OCI-LY7 (cell line): ENCODE results near the gene ARPC4. TPM values are rescaled to one million over a fixed set of nuclear protein-coding genes. Genes with fewer than 3 reads are reported as not detected.

ENCODE experiments used
- BruUV-seq: library from RNA; stranded (reverse); fragments of 400-500 nt; replicated peaks from 2 replicates; lab custom pipeline; 2021; lab: Mats Ljungman, UMichigan
- CTCF ChIA-PET: fragments of 300-600 bp; sonication (Branson Sonifier 250); formaldehyde crosslinking; loops from one replicate; lab custom pipeline; 2022; ENCODE audit warnings: antibody characterized with exemption; ENCODE audit not compliant: unreplicated experiment; lab: Charles Lee
- POLR2A ChIA-PET: fragments of 300-600 bp; sonication (Branson Sonifier 250); formaldehyde crosslinking; loops from one replicate; lab custom pipeline; 2022; ENCODE audit warnings: antibody characterized with exemption; lab: Charles Lee
- DNase-seq: peaks from one replicate; pipeline ENCODE4 v3.0.0-alpha.2; 2015; ENCODE audit warnings: low spot score
- H2AFZ ChIP-seq: fragments of 200-600 bp; sonication (generic), shearing (Covaris generic); 2 replicates; pipeline ENCODE4 v1.6.1; 2014; ENCODE audit warnings: mild to moderate bottlenecking, antibody characterized with exemption, low read length, moderate library complexity
- H3K27ac ChIP-seq: fragments of 200-600 bp; sonication (generic); 2 replicates; pipeline ENCODE4 v1.5.1; 2014; ENCODE audit warnings: mixed run types, low read depth, mild to moderate bottlenecking, moderate library complexity, low read length, inconsistent platforms; ENCODE audit not compliant: poor library complexity, severe bottlenecking
- H3K36me3 ChIP-seq: fragments of 200-600 bp; sonication (generic); 2 replicates; pipeline ENCODE4 v1.6.1; 2014; ENCODE audit warnings: mild to moderate bottlenecking, antibody characterized with exemption, low read length, moderate library complexity, mixed read lengths; ENCODE audit not compliant: insufficient read depth
- H3K4me1 ChIP-seq: fragments of 200-600 bp; sonication (generic); 2 replicates; pipeline ENCODE4 v1.5.1; 2014; ENCODE audit warnings: mild to moderate bottlenecking, low read length; ENCODE audit not compliant: insufficient read depth, poor library complexity, severe bottlenecking
- H3K4me2 ChIP-seq: fragments of 200-600 bp; sonication (generic); 2 replicates; pipeline ENCODE4 v1.6.1; 2014; ENCODE audit warnings: mild to moderate bottlenecking, low read length
- H3K4me3 ChIP-seq: fragments of 200-600 bp; sonication (generic); 2 replicates; pipeline ENCODE4 v1.5.1; 2014; ENCODE audit warnings: mild to moderate bottlenecking, low read depth, low read length; ENCODE audit not compliant: poor library complexity, severe bottlenecking
- H3K79me2 ChIP-seq: fragments of 200-600 bp; sonication (generic); 2 replicates; pipeline ENCODE4 v1.6.1; 2016; ENCODE audit warnings: low read depth, mild to moderate bottlenecking, low read length, moderate library complexity, mixed read lengths; ENCODE audit not compliant: insufficient read depth
- H3K9me2 ChIP-seq: fragments of 200-600 bp; sonication (generic); 2 replicates; pipeline ENCODE4 v1.6.1; 2016; ENCODE audit warnings: mild to moderate bottlenecking, low read length, mixed read lengths; ENCODE audit not compliant: insufficient read depth
- H3K9me3 ChIP-seq: fragments of 200-600 bp; sonication (generic); 2 replicates; pipeline ENCODE4 v1.6.1; 2014; ENCODE audit warnings: mild to moderate bottlenecking, mixed run types, low read length, mixed read lengths
- H4K20me1 ChIP-seq: fragments of 200-600 bp; sonication (generic); 2 replicates; pipeline ENCODE4 v1.6.1; 2014; ENCODE audit warnings: mild to moderate bottlenecking, antibody characterized with exemption, low read length, moderate library complexity, mixed read lengths; ENCODE audit not compliant: insufficient read depth
- CTCF ChIP-seq: fragments of 200-600 bp; sonication (generic); conservative IDR thresholded peaks from 2 replicates; pipeline ENCODE4 v1.5.1; 2014; ENCODE audit warnings: mild to moderate bottlenecking, antibody characterized with exemption, low read length, moderate library complexity, mixed read lengths
- EZH2phosphoT487 ChIP-seq: fragments of 200-600 bp; sonication (generic); IDR thresholded peaks from 2 replicates; pipeline ENCODE4 v1.6.1; 2018; ENCODE audit warnings: low read depth, borderline replicate concordance, mild to moderate bottlenecking, mixed run types, antibody characterized with exemption, low read length, moderate library complexity, mixed read lengths
- intact Hi-C: fragments of 100-400 bp; cut with micrococcal nuclease; formaldehyde crosslinking; loops from one replicate; pipeline ENCODE4 v1.10.0; 2022; ENCODE audit not compliant: unreplicated experiment
- total RNA-seq, 2 experiments: library from RNA; depleted of rRNA in 1 of 2; stranded (reverse); fragments of >200 nt in 1 of 2; shearing (Covaris generic) in 1 of 2; gene quantifications; 2 replicates each; pipeline ENCODE4 v1.2.3, GENCODE V29; 2014 to 2022

ARPC4 gene
- total RNA-seq, 2 experiments from 2014 or later = 99.5 to 118 TPM

GRCh38 chr3:9837701-9838582, 45.1 kb downstream of the ARPC4 start:
- intact Hi-C loops = no loop called here
- no peak for DNase-seq
- Histone ChIP-seq H3K27ac (no peak overlapping the region), H3K4me3 (no peak overlapping the region), H3K9me3 (no peaks in the 10 kb centered on the region), H3K79me2 (no peaks in the 10 kb centered on the region; the same call in 1 of the 2 replicates), H3K9me2 (no peaks in the 10 kb centered on the region), H3K4me2 (no peak overlapping the region), H3K4me1 (peaks cover 8% of the 10 kb centered on the region), H2AFZ (no peak overlapping the region), H3K36me3 (peaks cover 81% of the 10 kb centered on the region), H4K20me1 (no peaks in the 10 kb centered on the region)
- no TSS peak for BruUV-seq
- TF ChIP-seq EZH2phosphoT487 = no peak
- TF ChIP-seq CTCF = no peak
- ChIA-PET CTCF (no interaction called here), POLR2A (no interaction called here)

- no peaks in the 10 kb centered on the region for H4K20me1 ChIP-seq
- H2AFZ ChIP-seq = no peak overlapping the region
- H3K4me3 ChIP-seq = no peak overlapping the region
- no peak for DNase-seq
- peaks cover 11% of the 10 kb centered on the region for H3K4me1 ChIP-seq
- H3K4me2 ChIP-seq = no peak overlapping the region
- ChIA-PET POLR2A (interaction anchor here (0.6 kb wide), 2 partner anchors 246 to 776 kb away, joined by 3 read pairs; no protein-coding TSS in a partner anchor), CTCF (no interaction called here)
- intact Hi-C loops = no loop called here
- no peak for TF ChIP-seq CTCF
- H3K9me2 ChIP-seq = no peaks in the 10 kb centered on the region
- no peaks in the 10 kb centered on the region; the same call in 1 of the 2 replicates for H3K79me2 ChIP-seq
- peaks cover 73% of the 10 kb centered on the region for H3K36me3 ChIP-seq
- BruUV-seq = no TSS peak
- no peaks in the 10 kb centered on the region for H3K9me3 ChIP-seq
- no peak overlapping the region for H3K27ac ChIP-seq
Measured at GRCh38 chr3:9838856-9839255, 46.0 kb downstream of the ARPC4 start.

- TF ChIP-seq EZH2phosphoT487 (no peak), CTCF (no peak)
- no peak overlapping the region for H2AFZ ChIP-seq
- H3K36me3 ChIP-seq = peaks cover 53% of the 10 kb centered on the region
- H3K4me3 ChIP-seq = no peak overlapping the region
- H4K20me1 ChIP-seq = no peaks in the 10 kb centered on the region
- intact Hi-C loops = loop anchor here (5.0 kb wide), 2 partner anchors 91 to 481 kb away; partner anchors contain the start of genes CRELD1 and SEC13
- ChIA-PET POLR2A (interaction anchor here (0.7 to 1.2 kb wide), 3 partner anchors 8 to 35 kb away, joined by 3 to 5 read pairs (median 3); no protein-coding TSS in a partner anchor), CTCF (interaction anchor here (0.6 to 0.8 kb wide), 2 partner anchors 8 to 480 kb away, joined by 3 read pairs; no protein-coding TSS in a partner anchor)
- H3K79me2 ChIP-seq = no peaks in the 10 kb centered on the region; the same call in 1 of the 2 replicates
- peaks cover 16% of the 10 kb centered on the region for H3K4me1 ChIP-seq
- no peaks in the 10 kb centered on the region for H3K9me2 ChIP-seq
- no peak for DNase-seq
- no peak overlapping the region for H3K4me2 ChIP-seq
- no TSS peak for BruUV-seq
- H3K9me3 ChIP-seq = no peaks in the 10 kb centered on the region
- no peak overlapping the region for H3K27ac ChIP-seq
Measured at GRCh38 chr3:9841015-9841414, 48.1 kb downstream of the ARPC4 start.
